Heart left ventricle (tissue), 16 donors: Measurements from ENCODE around the gene PGAP3. TPM values are rescaled to one million over a fixed set of nuclear protein-coding genes. Genes with fewer than 3 reads are reported as not detected.
"Not testable (repeated sequence)": the region's sequence is repeated elsewhere in the genome, so short reads cannot be mapped to it uniquely, and the experiment has no call there.

ENCODE experiments used
- ATAC-seq, 4 donors: fragments of 200-7000 bp; cut with Tn5 transposase; one replicate each; pipeline ENCODE4 v1.9.1; 2020 to 2022; ENCODE audit warnings: moderate library complexity in 4 of 4, mild to moderate bottlenecking in 3 of 4, moderate number of reproducible peaks in 1 of 4
- DNase-seq, 5 donors: peaks; one replicate each; pipeline ENCODE4 v3.0.0-alpha.2; 2020
- H3K27ac ChIP-seq, 12 donors: fragments of 200-600 bp; sonication (generic) in 4 of 12; one replicate each; pipeline versions ENCODE4 v1.5.0 to v1.8.0; 2016 to 2022; ENCODE audit warnings: mild to moderate bottlenecking in 2 of 12
- H3K27me3 ChIP-seq, 9 donors: fragments of 200-600 bp; sonication (generic) in 2 of 9; one replicate each; pipeline versions ENCODE4 v1.5.1 to v1.8.0; 2016 to 2022; ENCODE audit warnings: mild to moderate bottlenecking in 3 of 9
- H3K36me3 ChIP-seq, 9 donors: fragments of 200-600 bp; sonication (generic) in 2 of 9; one replicate each; pipeline versions ENCODE4 v1.5.0 to v1.8.0; 2018 to 2022; ENCODE audit warnings: mild to moderate bottlenecking in 2 of 9
- H3K4me1 ChIP-seq, 12 donors: fragments of 200-600 bp; sonication (generic) in 4 of 12; one replicate each; pipeline versions ENCODE4 v1.5.0 to v1.8.0; 2016 to 2022; ENCODE audit warnings: mild to moderate bottlenecking in 3 of 12
- H3K4me3 ChIP-seq, 12 donors: fragments of 200-600 bp; sonication (generic) in 4 of 12; one replicate each; pipeline versions ENCODE4 v1.5.0 to v1.8.0; 2017 to 2022; ENCODE audit warnings: mild to moderate bottlenecking in 9 of 12, moderate library complexity in 4 of 12
- H3K9me3 ChIP-seq, 12 donors: fragments of 200-600 bp; sonication (generic) in 4 of 12; one replicate each; pipeline versions ENCODE4 v1.5.0 to v1.8.0; 2016 to 2022; ENCODE audit warnings: mild to moderate bottlenecking in 1 of 12
- POLR2A ChIP-seq, 2 donors: fragments of 450-650 bp; IDR thresholded peaks; one replicate each; pipeline ENCODE4 v1.6.1; 2017; ENCODE audit warnings: antibody characterized with exemption in 2 of 2, mild to moderate bottlenecking in 2 of 2, moderate library complexity in 2 of 2
- WGBS, 4 donors: extraction: QIAGEN DNeasy Blood & Tissue Kit in 2 of 4; methylation state at CpG; one replicate each; pipeline versions ENCODE4 v1.1.5 to v1.1.7; 2013 to 2018; 5-methylcytosine and 5-hydroxymethylcytosine counted together
- intact Hi-C, 10 donors: fragments of 100-400 bp; cut with DNase I; formaldehyde crosslinking; loops; one replicate each; pipeline versions ENCODE4 v1.11.1 to v1.14.2; 2022
- polyA plus RNA-seq, 2 donors: library from polyadenylated mRNA; stranded (reverse); fragments of 200-250 nt; gene quantifications; one replicate each; pipeline ENCODE4 v1.2.3, GENCODE V29; 2013
- total RNA-seq, 9 donors: library from RNA; depleted of rRNA in 2 of 9; stranded (reverse); fragments of >200 nt in 2 of 9; fragmentation: NEBNext Ultra II Directional in 3 of 9; extraction: Animal tissue kit (Norgen Biotek cat#: 25700) in 3 of 9; gene quantifications; one replicate each; pipeline versions ENCODE4 v1.1.0 to v1.2.4, GENCODE V29; 2016 to 2023
- TF ChIP-seq, protein P1 (sequence below), 12 donors: fragments of 200-600 bp; sonication (generic) in 4 of 12; IDR thresholded peaks; one replicate each; pipeline versions ENCODE4 v1.5.0 to v1.8.0; 2018 to 2022; ENCODE audit warnings: antibody characterized with exemption in 12 of 12, mild to moderate bottlenecking in 5 of 12
- donor health status: ischemic (EF 13 %, LVEDD 7.1; RV severe dilation, severe dysfunction).
- donor health status: healthy with polysubstance abuse.
- donor health status: DM: no; HTN: yes; CAD: no.
- donor health status: DM: no; HTN: no; CAD: no.
- donor health status: ischemic (EF 25% LVEDD 6.9; RV normal size, moderate dysfunction).
- donor health status: ischemic (EF 25% LVEDD 5.7; RV mildly dilated, moderate dysfunction).
- donor health status: healthy.
- donor health status: DM: yes; HTN: yes; CAD: no.
- donor health status: ischemic (EF 35%, LVEDD 5.7; RV mildly dilated, moderate dysfunction).
- donor health status: nonischemic (EF 11% LVEDD 7.7; RV severe dilation, severe dysfunction).
- donor health status: DM: yes; HTN: yes; CAD: no.
- donor health status: PGD.
- donor health status: ischemic (EF 29% LVEDD 5.4; RV normal size, mild dysfunction).
- donor health status: nonischemic (EF 23%, LVEDD 6.1; RV moderate dilation, normal function).

The PGAP3 gene
- total and polyA plus RNA-seq, 11 donors = 8.0 to 18.8 (median 13.3) TPM

DNA sequence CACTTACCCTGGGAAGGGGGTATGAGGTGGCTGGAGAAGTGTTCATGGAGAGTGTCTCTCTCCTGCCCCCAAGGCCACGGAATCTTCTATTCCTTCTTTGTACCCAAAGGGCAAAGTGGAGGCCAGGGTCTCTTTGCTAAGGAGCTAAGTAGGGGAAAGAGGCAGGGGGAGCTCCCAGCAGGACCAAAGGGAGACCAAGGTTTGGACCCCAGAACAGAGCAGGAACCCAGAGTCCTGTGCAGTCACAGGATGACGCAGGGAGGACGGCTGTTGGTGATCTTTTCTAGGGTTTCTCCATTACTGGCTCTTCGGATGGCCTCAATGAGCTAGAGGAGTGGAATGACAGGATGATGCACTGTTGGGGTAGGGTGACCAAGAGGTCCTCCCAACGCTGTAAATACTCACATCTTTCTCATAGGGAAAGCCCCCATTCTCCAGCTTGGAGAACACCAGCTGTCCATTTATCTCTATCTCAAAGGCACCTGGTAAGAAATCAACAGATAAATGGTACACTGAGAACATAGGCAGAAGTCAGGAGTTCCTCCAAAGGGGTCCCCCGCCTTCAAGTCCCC is 41.5 kb upstream of the PGAP3 start:
- no peak for ATAC-seq
- peak overlapping the region in 9 of 12 donors; percentile 81 to 97 (median 90) for H3K27ac ChIP-seq
- no peaks in the 10 kb centered on the region for H3K27me3 ChIP-seq
- DNase-seq = no peak
- no peaks in the 10 kb centered on the region for H3K9me3 ChIP-seq
- intact Hi-C loops = loop anchor here in 1 of 10 donors (5.0 kb wide), 1 partner anchor 42 kb away; the partner anchor contains the start of gene PGAP3
- no peak for TF ChIP-seq POLR2A (IDR thresholded peaks at IDR 0.05)
- TF ChIP-seq, protein P1, sequence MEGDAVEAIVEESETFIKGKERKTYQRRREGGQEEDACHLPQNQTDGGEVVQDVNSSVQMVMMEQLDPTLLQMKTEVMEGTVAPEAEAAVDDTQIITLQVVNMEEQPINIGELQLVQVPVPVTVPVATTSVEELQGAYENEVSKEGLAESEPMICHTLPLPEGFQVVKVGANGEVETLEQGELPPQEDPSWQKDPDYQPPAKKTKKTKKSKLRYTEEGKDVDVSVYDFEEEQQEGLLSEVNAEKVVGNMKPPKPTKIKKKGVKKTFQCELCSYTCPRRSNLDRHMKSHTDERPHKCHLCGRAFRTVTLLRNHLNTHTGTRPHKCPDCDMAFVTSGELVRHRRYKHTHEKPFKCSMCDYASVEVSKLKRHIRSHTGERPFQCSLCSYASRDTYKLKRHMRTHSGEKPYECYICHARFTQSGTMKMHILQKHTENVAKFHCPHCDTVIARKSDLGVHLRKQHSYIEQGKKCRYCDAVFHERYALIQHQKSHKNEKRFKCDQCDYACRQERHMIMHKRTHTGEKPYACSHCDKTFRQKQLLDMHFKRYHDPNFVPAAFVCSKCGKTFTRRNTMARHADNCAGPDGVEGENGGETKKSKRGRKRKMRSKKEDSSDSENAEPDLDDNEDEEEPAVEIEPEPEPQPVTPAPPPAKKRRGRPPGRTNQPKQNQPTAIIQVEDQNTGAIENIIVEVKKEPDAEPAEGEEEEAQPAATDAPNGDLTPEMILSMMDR (IDR thresholded peaks at IDR 0.05) = no peak
- peak overlapping the region; percentile 56 to 99 (median 81) for H3K4me3 ChIP-seq
- H3K4me1 ChIP-seq = peaks cover 0 to 19% (median 8%) of the 10 kb centered on the region in 12 donors
- peaks cover 0 to 50% (median 43%) of the 10 kb centered on the region in 9 donors for H3K36me3 ChIP-seq
- WGBS, 4 donors = 72 to 77% (median 73%) methylated on average over 6 of the region's 6 CpGs

DNA sequence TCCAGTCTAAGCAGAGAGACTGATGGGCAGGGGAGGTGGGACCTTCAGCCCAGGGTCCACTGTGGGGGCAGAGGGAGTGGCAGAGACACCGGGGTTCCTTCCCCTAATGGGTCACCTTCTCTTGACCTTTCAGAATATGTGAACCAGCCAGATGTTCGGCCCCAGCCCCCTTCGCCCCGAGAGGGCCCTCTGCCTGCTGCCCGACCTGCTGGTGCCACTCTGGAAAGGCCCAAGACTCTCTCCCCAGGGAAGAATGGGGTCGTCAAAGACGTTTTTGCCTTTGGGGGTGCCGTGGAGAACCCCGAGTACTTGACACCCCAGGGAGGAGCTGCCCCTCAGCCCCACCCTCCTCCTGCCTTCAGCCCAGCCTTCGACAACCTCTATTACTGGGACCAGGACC is 39.7 kb upstream of the PGAP3 start:
- H3K36me3 ChIP-seq = peaks cover 0 to 64% (median 45%) of the 10 kb centered on the region in 9 donors
- intact Hi-C loops = loop anchor here in 1 of 10 donors (5.0 kb wide), 1 partner anchor 40 kb away; the partner anchor contains the start of gene PGAP3
- DNase-seq (no peak), ATAC-seq (no peak)
- peaks cover 0 to 19% (median 8%) of the 10 kb centered on the region in 12 donors for H3K4me1 ChIP-seq
- WGBS, 4 donors = 74 to 89% (median 75%) methylated on average over 3 to 10 of the region's 10 CpGs
- TF ChIP-seq, protein P1 (IDR thresholded peaks at IDR 0.05) = no peak
- TF ChIP-seq POLR2A (IDR thresholded peaks at IDR 0.05) = no peak
- no peaks in the 10 kb centered on the region for H3K27me3 ChIP-seq
- H3K27ac ChIP-seq = no peak overlapping the region
- H3K4me3 ChIP-seq = no peak overlapping the region
- H3K9me3 ChIP-seq = no peaks in the 10 kb centered on the region

DNA sequence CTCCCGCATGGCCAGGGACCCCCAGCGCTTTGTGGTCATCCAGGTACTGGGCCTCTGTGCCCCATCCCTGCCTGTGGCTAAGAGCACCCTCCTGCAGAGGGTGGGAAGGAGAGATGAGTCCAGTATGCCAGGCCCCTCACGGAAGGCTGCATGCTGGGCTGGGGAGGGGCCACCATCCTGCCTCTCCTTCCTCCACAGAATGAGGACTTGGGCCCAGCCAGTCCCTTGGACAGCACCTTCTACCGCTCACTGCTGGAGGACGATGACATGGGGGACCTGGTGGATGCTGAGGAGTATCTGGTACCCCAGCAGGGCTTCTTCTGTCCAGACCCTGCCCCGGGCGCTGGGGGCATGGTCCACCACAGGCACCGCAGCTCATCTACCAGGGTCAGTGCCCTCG is 38.8 kb upstream of the PGAP3 start:
- no peak for DNase-seq
- H3K9me3 ChIP-seq = no peaks in the 10 kb centered on the region
- ATAC-seq = no peak
- WGBS, 4 donors = 84 to 98% (median 88%) methylated on average over 8 to 9 of the region's 9 CpGs
- H3K4me3 ChIP-seq = no peak overlapping the region
- peaks cover 0 to 72% (median 52%) of the 10 kb centered on the region in 9 donors for H3K36me3 ChIP-seq
- intact Hi-C loops = loop anchor here in 1 of 10 donors (5.0 kb wide), 1 partner anchor 39 kb away; the partner anchor contains the start of gene PGAP3
- TF ChIP-seq, protein P1 (IDR thresholded peaks at IDR 0.05) = no peak
- no peak for TF ChIP-seq POLR2A (IDR thresholded peaks at IDR 0.05)
- H3K27ac ChIP-seq = no peak overlapping the region
- H3K27me3 ChIP-seq = no peaks in the 10 kb centered on the region
- peaks cover 0 to 19% (median 8%) of the 10 kb centered on the region in 12 donors for H3K4me1 ChIP-seq

DNA sequence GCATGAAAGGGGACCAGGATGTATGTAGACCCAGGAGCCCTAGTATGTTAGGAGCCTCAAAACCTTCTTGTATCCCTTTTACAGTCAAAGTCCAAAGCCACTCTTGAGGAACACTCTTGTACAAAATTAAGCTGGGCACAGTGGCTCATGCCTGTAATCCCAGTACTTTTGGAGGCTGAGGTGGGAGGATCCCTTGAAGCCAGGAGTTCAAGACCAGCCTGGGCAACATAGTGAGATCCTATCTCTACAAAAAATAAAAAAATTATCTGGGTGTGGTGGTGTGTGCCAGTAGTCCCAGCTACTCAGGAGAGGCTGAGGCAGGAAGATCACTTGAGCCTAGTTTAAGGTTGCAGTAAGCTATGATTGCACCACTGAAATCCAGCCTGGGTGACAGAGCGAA is 38.1 kb upstream of the PGAP3 start:
- 97 to 100% (median 100%) methylated on average over 1 of the region's 1 CpG for WGBS, 4 donors
- not testable (repeated sequence) for H3K27me3 ChIP-seq, H3K27ac ChIP-seq, H3K9me3 ChIP-seq, DNase-seq, ATAC-seq, H3K4me3 ChIP-seq
- Histone ChIP-seq H3K36me3 (peaks cover 0 to 76% (median 55%) of the 10 kb centered on the region in 9 donors), H3K4me1 (peaks cover 0 to 19% (median 8%) of the 10 kb centered on the region in 12 donors)
- intact Hi-C loops = loop anchor here in 1 of 10 donors (5.0 kb wide), 1 partner anchor 39 kb away; the partner anchor contains the start of gene PGAP3
